Endothelial cell of umbilical vein (primary cell): ENCODE results near the gene KCNQ5. TPM values are rescaled to one million over a fixed set of nuclear protein-coding genes. Genes with fewer than 3 reads are reported as not detected.

Experiments used
- BruUV-seq: library from RNA; stranded (reverse); fragments of 400-500 nt; replicated peaks from 2 replicates; lab custom pipeline; 2021; lab: Mats Ljungman, UMichigan
- CTCF ChIA-PET: fragments of 300-600, 350-600 bp; sonication (Branson Sonifier 250); formaldehyde crosslinking; loops from one replicate; lab custom pipeline; 2021; ENCODE audit warnings: antibody characterized with exemption, inconsistent platforms; lab: Charles Lee
- POLR2A ChIA-PET: fragments of 300-600, 350-600 bp; sonication (Branson Sonifier 250); formaldehyde crosslinking; loops from one replicate; lab custom pipeline; 2021; ENCODE audit warnings: antibody characterized with exemption, inconsistent platforms; lab: Charles Lee
- DNase-seq: peaks from one replicate; pipeline ENCODE4 v3.0.0-alpha.2; 2011; ENCODE audit warnings: low read depth, low spot score
- FAIRE-seq: peaks from 2 replicates; lab custom pipeline; 2011; peaks lifted over from hg19 to GRCh38; lab: Jason Lieb, UNC
- H2AFZ ChIP-seq: 2 replicates; pipeline ENCODE4 v1.6.0; 2012; ENCODE audit warnings: low read depth, low read length, control low read depth, inconsistent platforms
- H3K27ac ChIP-seq: 2 replicates; pipeline ENCODE4 v1.5.1; 2011; ENCODE audit warnings: low read depth, mild to moderate bottlenecking, control low read depth, low read length, moderate library complexity; ENCODE audit not compliant: insufficient read depth
- H3K27me3 ChIP-seq, 2 experiments: 2 replicates each; pipeline versions ENCODE4 v1.6.0 to v1.6.1; 2011; ENCODE audit warnings: low read length in 2 of 2, mixed read lengths in 1 of 2; ENCODE audit not compliant: control insufficient read depth in 2 of 2, insufficient read depth in 2 of 2
- H3K36me3 ChIP-seq, 2 experiments: 2 replicates in 1 of 2; 3 replicates in 1 of 2; pipeline ENCODE4 v1.5.1; 2011; ENCODE audit warnings: low read length in 2 of 2, mild to moderate bottlenecking in 1 of 2, moderate library complexity in 1 of 2; ENCODE audit not compliant: control insufficient read depth in 2 of 2, insufficient read depth in 2 of 2; ENCODE audit errors: extremely low read depth in 1 of 2
- H3K4me1 ChIP-seq: 3 replicates; pipeline ENCODE4 v1.5.1; 2011; ENCODE audit warnings: mild to moderate bottlenecking, low read length; ENCODE audit not compliant: control insufficient read depth, insufficient read depth; ENCODE audit errors: extremely low read depth
- H3K4me2 ChIP-seq: 2 replicates; pipeline ENCODE4 v1.6.1; 2011; ENCODE audit warnings: low read length, control low read depth, mixed read lengths; ENCODE audit not compliant: insufficient read depth
- H3K4me3 ChIP-seq, 3 experiments: fragments of 200-600 bp in 1 of 3; sonication (generic), shearing (Covaris generic) in 1 of 3; replicated peaks in 1 of 3; 2 replicates each; pipeline ENCODE4 v1.5.1; 2011 to 2016; ENCODE audit warnings: control low read depth in 3 of 3, low read length in 3 of 3, mild to moderate bottlenecking in 2 of 3, inconsistent platforms in 1 of 3, low read depth in 1 of 3, moderate library complexity in 1 of 3; ENCODE audit not compliant: insufficient read depth in 1 of 3
- H3K79me2 ChIP-seq: 2 replicates; pipeline ENCODE4 v1.6.0; 2012; ENCODE audit warnings: low read length, inconsistent platforms; ENCODE audit not compliant: control insufficient read depth, insufficient read depth
- H3K9ac ChIP-seq: replicated peaks from 2 replicates; pipeline ENCODE3; 2011; ENCODE audit warnings: low read length, control low read depth; ENCODE audit not compliant: insufficient read depth; ENCODE audit errors: extremely low read depth
- H3K9me1 ChIP-seq: replicated peaks from 3 replicates; pipeline ENCODE4 v1.6.0; 2011; ENCODE audit warnings: mild to moderate bottlenecking, low read length; ENCODE audit not compliant: control insufficient read depth, insufficient read depth; ENCODE audit errors: extremely low read depth
- H3K9me3 ChIP-seq: replicated peaks from 2 replicates; pipeline ENCODE4 v1.5.1; 2012; ENCODE audit warnings: low read length, inconsistent platforms; ENCODE audit not compliant: control insufficient read depth, insufficient read depth
- H4K20me1 ChIP-seq: replicated peaks from 2 replicates; pipeline ENCODE3; 2011; ENCODE audit warnings: mild to moderate bottlenecking, low read length; ENCODE audit not compliant: control insufficient read depth, insufficient read depth; ENCODE audit errors: extremely low read depth
- EZH2 ChIP-seq: IDR thresholded peaks from 2 replicates; pipeline ENCODE4 v1.6.1; 2012; ENCODE audit warnings: borderline replicate concordance, low read depth, mild to moderate bottlenecking, moderate library complexity, low read length, inconsistent platforms; ENCODE audit not compliant: severe bottlenecking
- FOS ChIP-seq: IDR thresholded peaks from 2 replicates; pipeline ENCODE4 v1.6.1; 2011; ENCODE audit warnings: mild to moderate bottlenecking, low read length, moderate library complexity, borderline replicate concordance; ENCODE audit not compliant: insufficient read depth
- GATA2 ChIP-seq: IDR thresholded peaks from 2 replicates; pipeline ENCODE4 v1.7.0; 2011; ENCODE audit warnings: low read depth, mild to moderate bottlenecking, moderate library complexity, mixed read lengths, low read length; ENCODE audit not compliant: insufficient read length, insufficient read depth
- JUN ChIP-seq: IDR thresholded peaks from 2 replicates; pipeline ENCODE4 v1.6.1; 2011; ENCODE audit warnings: borderline replicate concordance, low read depth; ENCODE audit not compliant: insufficient read length, insufficient read depth
- MYC ChIP-seq: IDR thresholded peaks from one replicate; pipeline ENCODE4 v1.6.1; 2011; ENCODE audit warnings: mild to moderate bottlenecking, low read depth, low read length
- POLR2A ChIP-seq: IDR thresholded peaks from 2 replicates; pipeline ENCODE4 v1.6.1; 2012; ENCODE audit warnings: low read depth, mild to moderate bottlenecking, control low read depth, low read length
- POLR2AphosphoS5 ChIP-seq: IDR thresholded peaks from 2 replicates; pipeline ENCODE4 v1.6.1; 2012; ENCODE audit warnings: low read depth, mild to moderate bottlenecking, control low read depth, low read length, moderate library complexity; ENCODE audit not compliant: insufficient read depth
- dilution Hi-C: fragments of 300-500 bp; cut with MboI; formaldehyde crosslinking; loops from one replicate; pipeline ENCODE4 v1.15.0; 2019; ENCODE audit warnings: low sequenced_read_pairs; ENCODE audit not compliant: extremely low pct_ligation_motif_present
- intact Hi-C: fragments of 100-400 bp; cut with micrococcal nuclease; formaldehyde crosslinking; loops from one replicate; pipeline ENCODE4 v1.10.0; 2022
- polyA plus RNA-seq, 4 experiments: library from polyadenylated mRNA; depleted of rRNA in 3 of 4; stranded (reverse) in 3 of 4; unstranded in 1 of 4; fragments of >200 nt; gene quantifications; 2 replicates each; pipeline versions ENCODE4 v1.2.1 to v1.2.3, GENCODE V29; 2011 to 2012; ENCODE audit warnings: missing spikeins in 1 of 4
- total RNA-seq: library from RNA; stranded (reverse); gene quantifications from 2 replicates; pipeline ENCODE4 v1.2.3, GENCODE V29; 2021
- TF ChIP-seq, protein P1 (sequence below), 2 donors: IDR thresholded peaks; 1 replicate in 1 of 2; 2 replicates in 1 of 2; pipeline ENCODE4 v1.5.1; 2011; ENCODE audit warnings: low read length in 2 of 2, mild to moderate bottlenecking in 2 of 2, moderate library complexity in 2 of 2, control low read depth in 1 of 2, inconsistent platforms in 1 of 2, low read depth in 1 of 2; ENCODE audit not compliant: insufficient read depth in 1 of 2; ENCODE audit errors: extremely low read depth in 1 of 2
- TF ChIP-seq, protein P2 (sequence below): IDR thresholded peaks from 2 replicates; pipeline ENCODE4 v1.6.1; 2011; ENCODE audit not compliant: insufficient read depth, insufficient read length

The KCNQ5 gene
- total and polyA plus RNA-seq, 2 donors (not counting 3 experiments of a cell fraction or from before 2014, with no cell fraction given), result 0.22 TPM; not detected in 1

DNA sequence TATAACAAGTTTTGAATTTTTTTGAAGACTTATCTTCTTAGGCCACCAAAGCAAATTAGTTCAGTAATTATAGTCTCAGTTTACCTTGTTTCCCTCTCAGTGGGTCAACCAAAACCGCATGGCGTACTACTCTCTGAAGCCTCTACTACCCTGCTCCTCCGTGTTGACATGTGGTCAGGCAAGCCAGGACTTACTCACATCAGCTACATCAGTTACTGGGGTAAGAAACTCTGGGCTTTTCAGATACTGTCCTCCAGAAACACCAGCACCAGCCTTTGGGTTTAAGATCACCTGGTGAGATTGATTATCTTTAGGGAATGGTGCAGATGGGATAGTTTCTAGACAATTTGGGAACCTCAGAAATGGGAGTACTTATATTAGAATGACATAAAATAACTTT is 55.1 kb downstream of the KCNQ5 start:
- no peak for FAIRE-seq
- Histone ChIP-seq H3K36me3 (no peaks in the 10 kb centered on the region), H3K27ac (no peak overlapping the region), H3K9me1 (peaks cover 2% of the 10 kb centered on the region), H4K20me1 (no peaks in the 10 kb centered on the region), H3K9me3 (no peaks in the 10 kb centered on the region), H2AFZ (no peak overlapping the region), H3K27me3 (no peaks in the 10 kb centered on the region), H3K4me1 (no peaks in the 10 kb centered on the region), H3K4me2 (no peak overlapping the region), H3K9ac (no peak overlapping the region), H3K4me3 (no peak overlapping the region), H3K79me2 (no peaks in the 10 kb centered on the region)
- ChIA-PET POLR2A (no interaction called here), CTCF (no interaction called here)
- DNase-seq, result no peak
- no TSS peak for BruUV-seq
- TF ChIP-seq POLR2AphosphoS5 (no peak), EZH2 (no peak), GATA2 (no peak), JUN (no peak), FOS (no peak), MYC (no peak), POLR2A (no peak)
- TF ChIP-seq, protein P1, sequence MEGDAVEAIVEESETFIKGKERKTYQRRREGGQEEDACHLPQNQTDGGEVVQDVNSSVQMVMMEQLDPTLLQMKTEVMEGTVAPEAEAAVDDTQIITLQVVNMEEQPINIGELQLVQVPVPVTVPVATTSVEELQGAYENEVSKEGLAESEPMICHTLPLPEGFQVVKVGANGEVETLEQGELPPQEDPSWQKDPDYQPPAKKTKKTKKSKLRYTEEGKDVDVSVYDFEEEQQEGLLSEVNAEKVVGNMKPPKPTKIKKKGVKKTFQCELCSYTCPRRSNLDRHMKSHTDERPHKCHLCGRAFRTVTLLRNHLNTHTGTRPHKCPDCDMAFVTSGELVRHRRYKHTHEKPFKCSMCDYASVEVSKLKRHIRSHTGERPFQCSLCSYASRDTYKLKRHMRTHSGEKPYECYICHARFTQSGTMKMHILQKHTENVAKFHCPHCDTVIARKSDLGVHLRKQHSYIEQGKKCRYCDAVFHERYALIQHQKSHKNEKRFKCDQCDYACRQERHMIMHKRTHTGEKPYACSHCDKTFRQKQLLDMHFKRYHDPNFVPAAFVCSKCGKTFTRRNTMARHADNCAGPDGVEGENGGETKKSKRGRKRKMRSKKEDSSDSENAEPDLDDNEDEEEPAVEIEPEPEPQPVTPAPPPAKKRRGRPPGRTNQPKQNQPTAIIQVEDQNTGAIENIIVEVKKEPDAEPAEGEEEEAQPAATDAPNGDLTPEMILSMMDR (IDR thresholded peaks at IDR 0.05; ENCODE audit: extremely low read depth in 1 of 2, insufficient read depth in 1 of 2, low read depth in 1 of 2, low read length in 2 of 2), result no peak
- TF ChIP-seq, protein P2, sequence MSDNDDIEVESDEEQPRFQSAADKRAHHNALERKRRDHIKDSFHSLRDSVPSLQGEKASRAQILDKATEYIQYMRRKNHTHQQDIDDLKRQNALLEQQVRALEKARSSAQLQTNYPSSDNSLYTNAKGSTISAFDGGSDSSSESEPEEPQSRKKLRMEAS, result no peak
- intact Hi-C loops (no loop called here), dilution Hi-C loops (no loop called here)
